ENCODE results near the gene MB.

DNA sequence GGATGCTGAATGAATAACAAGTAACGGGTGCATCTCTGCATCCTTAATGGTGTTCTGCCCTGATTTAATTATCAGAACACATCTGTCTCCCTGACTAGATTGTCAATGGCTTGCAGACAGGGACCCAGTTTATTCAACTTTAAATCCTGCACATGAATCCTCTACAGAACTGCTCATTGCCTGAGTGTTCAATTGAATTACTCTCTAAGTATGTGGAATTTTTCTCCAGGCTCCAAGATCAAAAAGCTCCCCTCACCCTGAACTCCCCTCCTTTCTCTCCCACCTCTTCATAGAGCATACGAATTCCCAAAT, 11.8 kb downstream of the MB start:
- TF ChIP-seq, protein P1, sequence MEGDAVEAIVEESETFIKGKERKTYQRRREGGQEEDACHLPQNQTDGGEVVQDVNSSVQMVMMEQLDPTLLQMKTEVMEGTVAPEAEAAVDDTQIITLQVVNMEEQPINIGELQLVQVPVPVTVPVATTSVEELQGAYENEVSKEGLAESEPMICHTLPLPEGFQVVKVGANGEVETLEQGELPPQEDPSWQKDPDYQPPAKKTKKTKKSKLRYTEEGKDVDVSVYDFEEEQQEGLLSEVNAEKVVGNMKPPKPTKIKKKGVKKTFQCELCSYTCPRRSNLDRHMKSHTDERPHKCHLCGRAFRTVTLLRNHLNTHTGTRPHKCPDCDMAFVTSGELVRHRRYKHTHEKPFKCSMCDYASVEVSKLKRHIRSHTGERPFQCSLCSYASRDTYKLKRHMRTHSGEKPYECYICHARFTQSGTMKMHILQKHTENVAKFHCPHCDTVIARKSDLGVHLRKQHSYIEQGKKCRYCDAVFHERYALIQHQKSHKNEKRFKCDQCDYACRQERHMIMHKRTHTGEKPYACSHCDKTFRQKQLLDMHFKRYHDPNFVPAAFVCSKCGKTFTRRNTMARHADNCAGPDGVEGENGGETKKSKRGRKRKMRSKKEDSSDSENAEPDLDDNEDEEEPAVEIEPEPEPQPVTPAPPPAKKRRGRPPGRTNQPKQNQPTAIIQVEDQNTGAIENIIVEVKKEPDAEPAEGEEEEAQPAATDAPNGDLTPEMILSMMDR (IDR thresholded peaks at IDR 0.05), result no peak
- TF ChIP-seq POLR2A (IDR thresholded peaks at IDR 0.05), result no peak

Measured in Peyer's patch (tissue), 4 donors.